PC-3 (cell line): ENCODE results near the gene TOMM34. TPM values are rescaled to one million over a fixed set of nuclear protein-coding genes. Genes with fewer than 3 reads are reported as not detected.
A peak's percentile ranks its signal among the peaks of the same experiment; 100 is the strongest.

Experiments used
- ATAC-seq: fragments of 200-7000 bp; cut with Tn5 transposase; 2 replicates; pipeline ENCODE4 v1.9.1; 2020; ENCODE audit warnings: mild to moderate bottlenecking, moderate library complexity
- BruUV-seq: library from RNA; stranded (reverse); fragments of 400-500 nt; replicated peaks from 2 replicates; lab custom pipeline; 2021; lab: Mats Ljungman, UMichigan
- CTCF ChIA-PET: fragments of 300-600 bp; sonication (Branson Sonifier 250); formaldehyde crosslinking; loops from one replicate; lab custom pipeline; 2022; ENCODE audit warnings: antibody characterized with exemption; lab: Charles Lee
- POLR2A ChIA-PET: fragments of 300-600 bp; sonication (Branson Sonifier 250); formaldehyde crosslinking; loops from one replicate; lab custom pipeline; 2022; ENCODE audit warnings: antibody characterized with exemption; ENCODE audit not compliant: unreplicated experiment; lab: Charles Lee
- DNase-seq: peaks from one replicate; pipeline ENCODE4 v3.0.0-alpha.2; 2015
- H2AFZ ChIP-seq: fragments of 300-600 bp; sonication (generic); 2 replicates; pipeline ENCODE4 v1.6.0; 2016; ENCODE audit warnings: antibody characterized with exemption, low read length
- H3F3A ChIP-seq: fragments of 300-600 bp; sonication (generic); one replicate; pipeline ENCODE4 v1.6.0; 2017; ENCODE audit warnings: antibody characterized with exemption, low read length, control low read depth, mild to moderate bottlenecking; ENCODE audit not compliant: unreplicated experiment
- H3K27ac ChIP-seq: fragments of 300-600 bp; sonication (generic); 2 replicates; pipeline ENCODE4 v1.5.1; 2016; ENCODE audit warnings: mild to moderate bottlenecking, low read length
- H3K27me3 ChIP-seq: fragments of 300-600 bp; sonication (generic); 2 replicates; pipeline ENCODE4 v1.6.1; 2016; ENCODE audit warnings: low read length, mixed read lengths
- H3K36me3 ChIP-seq: fragments of 300-600 bp; sonication (generic); 2 replicates; pipeline ENCODE4 v1.6.1; 2016; ENCODE audit warnings: low read depth, mixed run types, low read length, mixed read lengths
- H3K4me1 ChIP-seq: fragments of 300-600 bp; sonication (generic); 2 replicates; pipeline ENCODE4 v1.5.1; 2016; ENCODE audit warnings: low read length; ENCODE audit not compliant: insufficient read depth
- H3K4me2 ChIP-seq: fragments of 300-600 bp; sonication (generic); 2 replicates; pipeline ENCODE4 v1.6.0; 2016; ENCODE audit warnings: low read length
- H3K4me3 ChIP-seq: fragments of 300-600 bp; sonication (generic); 2 replicates; pipeline ENCODE4 v1.5.1; 2016; ENCODE audit warnings: mild to moderate bottlenecking, low read length, mixed read lengths
- H3K79me2 ChIP-seq: fragments of 300-600 bp; sonication (generic); 2 replicates; pipeline ENCODE4 v1.6.1; 2017; ENCODE audit warnings: low read length, mixed read lengths
- H3K9ac ChIP-seq: fragments of 300-600 bp; sonication (generic); 2 replicates; pipeline ENCODE4 v1.6.0; 2016; ENCODE audit warnings: mild to moderate bottlenecking, low read length
- H3K9me2 ChIP-seq: fragments of 300-600 bp; sonication (generic); replicated peaks from 2 replicates; pipeline ENCODE4 v1.6.1; 2016; ENCODE audit warnings: mixed run types, low read length, mixed read lengths
- H3K9me3 ChIP-seq: fragments of 300-600 bp; sonication (generic); 2 replicates; pipeline ENCODE4 v1.6.1; 2016; ENCODE audit warnings: low read length, mixed read lengths
- H4K20me1 ChIP-seq: fragments of 300-600 bp; sonication (generic); 2 replicates; pipeline ENCODE4 v1.6.1; 2016; ENCODE audit warnings: low read length, mixed read lengths
- EZH2 ChIP-seq: fragments of 300-600 bp; sonication (generic); IDR thresholded peaks from one replicate; pipeline ENCODE4 v1.6.1; 2017; ENCODE audit warnings: antibody characterized with exemption, mild to moderate bottlenecking, low read length; ENCODE audit not compliant: unreplicated experiment
- EZH2phosphoT487 ChIP-seq: fragments of 300-600 bp; sonication (generic); IDR thresholded peaks from 2 replicates; pipeline ENCODE4 v1.6.1; 2018; ENCODE audit warnings: mild to moderate bottlenecking, antibody characterized with exemption, low read length, borderline replicate concordance
- intact Hi-C: fragments of 100-400 bp; cut with micrococcal nuclease; formaldehyde crosslinking; loops from 2 replicates; pipeline ENCODE4 v1.9.0; 2023
- total RNA-seq: library from RNA; depleted of rRNA; stranded (reverse); fragments of >200 nt; gene quantifications from 2 replicates; pipeline ENCODE4 v1.2.3, GENCODE V29; 2014
- TF ChIP-seq, protein P1 (sequence below): fragments of 300-600 bp; sonication (generic); conservative IDR thresholded peaks from 2 replicates; pipeline ENCODE4 v1.5.1; 2017; ENCODE audit warnings: antibody characterized with exemption, low read depth, mild to moderate bottlenecking, low read length

TOMM34 gene
- total RNA-seq, 1 experiment from 2014 or later = 120 TPM

GRCh38 chr20:44961870-44962267, 1.7 kb upstream of the TOMM34 start:
- CTCF ChIA-PET = no interaction called here
- BruUV-seq = no TSS peak
- no peak overlapping the region for H3K9ac ChIP-seq
- peaks cover 24% of the 10 kb centered on the region for H4K20me1 ChIP-seq
- H3K27ac ChIP-seq = peak overlapping the region; percentile 50
- H3K36me3 ChIP-seq = peaks cover 12% of the 10 kb centered on the region; the same call in 1 of the 2 replicates
- H3K79me2 ChIP-seq = peaks cover 39% of the 10 kb centered on the region
- H3K4me3 ChIP-seq = no peak overlapping the region
- peak overlapping the region; percentile 93 for H3K4me2 ChIP-seq
- POLR2A ChIA-PET = no interaction called here
- H3K9me2 ChIP-seq = no peaks in the 10 kb centered on the region
- H3F3A ChIP-seq = no peaks in the 10 kb centered on the region
- peak; percentile 68 for DNase-seq
- peaks cover 52% of the 10 kb centered on the region for H3K4me1 ChIP-seq
- no peaks in the 10 kb centered on the region for H3K27me3 ChIP-seq
- intact Hi-C loops = no loop called here
- no peak; the same call in 1 of the 2 replicates for ATAC-seq
- TF ChIP-seq EZH2phosphoT487 (no peak), EZH2 (no peak)
- TF ChIP-seq, protein P1, sequence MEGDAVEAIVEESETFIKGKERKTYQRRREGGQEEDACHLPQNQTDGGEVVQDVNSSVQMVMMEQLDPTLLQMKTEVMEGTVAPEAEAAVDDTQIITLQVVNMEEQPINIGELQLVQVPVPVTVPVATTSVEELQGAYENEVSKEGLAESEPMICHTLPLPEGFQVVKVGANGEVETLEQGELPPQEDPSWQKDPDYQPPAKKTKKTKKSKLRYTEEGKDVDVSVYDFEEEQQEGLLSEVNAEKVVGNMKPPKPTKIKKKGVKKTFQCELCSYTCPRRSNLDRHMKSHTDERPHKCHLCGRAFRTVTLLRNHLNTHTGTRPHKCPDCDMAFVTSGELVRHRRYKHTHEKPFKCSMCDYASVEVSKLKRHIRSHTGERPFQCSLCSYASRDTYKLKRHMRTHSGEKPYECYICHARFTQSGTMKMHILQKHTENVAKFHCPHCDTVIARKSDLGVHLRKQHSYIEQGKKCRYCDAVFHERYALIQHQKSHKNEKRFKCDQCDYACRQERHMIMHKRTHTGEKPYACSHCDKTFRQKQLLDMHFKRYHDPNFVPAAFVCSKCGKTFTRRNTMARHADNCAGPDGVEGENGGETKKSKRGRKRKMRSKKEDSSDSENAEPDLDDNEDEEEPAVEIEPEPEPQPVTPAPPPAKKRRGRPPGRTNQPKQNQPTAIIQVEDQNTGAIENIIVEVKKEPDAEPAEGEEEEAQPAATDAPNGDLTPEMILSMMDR = no peak
- H2AFZ ChIP-seq = no peak overlapping the region
- H3K9me3 ChIP-seq = no peaks in the 10 kb centered on the region

DNA sequence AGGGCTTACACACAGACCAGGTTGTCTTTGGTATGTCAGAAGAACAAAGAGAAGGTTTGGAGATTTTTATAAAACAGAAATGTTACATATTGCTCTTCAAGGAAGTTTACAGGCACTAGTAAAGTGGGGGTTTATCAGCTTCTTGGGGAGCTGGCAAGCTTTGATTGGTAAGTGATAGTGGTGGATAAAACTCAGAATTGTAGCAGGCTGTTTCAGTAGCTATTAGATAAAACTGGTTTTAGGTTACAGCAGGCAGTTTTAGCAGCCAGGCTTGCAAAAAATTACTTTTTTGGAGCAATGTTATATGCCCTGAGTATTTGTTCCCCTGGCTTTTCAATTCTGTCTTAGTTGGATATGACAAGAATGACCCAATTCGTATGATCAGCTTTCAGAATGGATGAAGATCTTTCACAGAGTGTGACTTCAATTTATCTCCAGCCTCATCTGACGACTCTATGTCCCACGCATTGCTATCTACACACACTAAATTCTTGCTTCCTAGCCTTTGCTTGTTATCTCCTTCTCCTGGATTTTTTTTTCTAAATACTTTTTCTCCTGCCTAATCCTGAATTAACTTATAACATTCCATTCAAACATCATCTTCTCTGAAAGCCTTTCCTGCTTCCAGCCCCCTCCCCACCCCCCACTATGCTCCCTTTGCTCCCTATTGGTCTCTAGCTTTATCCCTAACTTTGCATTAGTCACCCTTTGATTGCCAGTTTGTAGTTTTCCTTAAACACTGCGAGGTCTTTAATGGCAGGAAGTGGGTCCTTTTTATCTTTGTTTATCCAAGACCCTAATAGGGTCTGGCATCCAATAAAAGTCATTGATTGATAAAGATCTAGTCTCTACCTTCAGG, 1.0 kb upstream of the TOMM34 start:
- Histone ChIP-seq H3K9me2 (no peaks in the 10 kb centered on the region), H3K9ac (peak overlapping the region; percentile 91; the same call in 1 of the 2 replicates), H3K27me3 (no peaks in the 10 kb centered on the region), H3F3A (no peaks in the 10 kb centered on the region), H3K79me2 (peaks cover 39% of the 10 kb centered on the region), H3K27ac (peak overlapping the region; percentile 89), H2AFZ (peak overlapping the region; percentile 60; the same call in 1 of the 2 replicates), H3K4me2 (peak overlapping the region; percentile 93), H3K36me3 (peaks cover 16% of the 10 kb centered on the region; the same call in 1 of the 2 replicates), H3K4me1 (peaks cover 52% of the 10 kb centered on the region), H3K9me3 (no peaks in the 10 kb centered on the region), H3K4me3 (no peak overlapping the region), H4K20me1 (peaks cover 28% of the 10 kb centered on the region)
- POLR2A ChIA-PET = no interaction called here
- CTCF ChIA-PET = interaction anchor here (0.6 to 2.0 kb wide), 3 partner anchors 13 to 118 kb away, joined by 4 to 6 read pairs (median 4); no protein-coding TSS in a partner anchor
- no TSS peak for BruUV-seq
- peak; percentile 34 for DNase-seq
- intact Hi-C loops = no loop called here
- ATAC-seq = no peak
- TF ChIP-seq EZH2phosphoT487 (no peak), EZH2 (no peak)
- TF ChIP-seq, protein P1 = no peak
